ENCODE results near the gene PIGW. TPM values are rescaled to one million over a fixed set of nuclear protein-coding genes. Genes with fewer than 3 reads are reported as not detected.

Gene PIGW
- total RNA-seq, 1 experiment from 2014 or later = 78.9 TPM

DNA sequence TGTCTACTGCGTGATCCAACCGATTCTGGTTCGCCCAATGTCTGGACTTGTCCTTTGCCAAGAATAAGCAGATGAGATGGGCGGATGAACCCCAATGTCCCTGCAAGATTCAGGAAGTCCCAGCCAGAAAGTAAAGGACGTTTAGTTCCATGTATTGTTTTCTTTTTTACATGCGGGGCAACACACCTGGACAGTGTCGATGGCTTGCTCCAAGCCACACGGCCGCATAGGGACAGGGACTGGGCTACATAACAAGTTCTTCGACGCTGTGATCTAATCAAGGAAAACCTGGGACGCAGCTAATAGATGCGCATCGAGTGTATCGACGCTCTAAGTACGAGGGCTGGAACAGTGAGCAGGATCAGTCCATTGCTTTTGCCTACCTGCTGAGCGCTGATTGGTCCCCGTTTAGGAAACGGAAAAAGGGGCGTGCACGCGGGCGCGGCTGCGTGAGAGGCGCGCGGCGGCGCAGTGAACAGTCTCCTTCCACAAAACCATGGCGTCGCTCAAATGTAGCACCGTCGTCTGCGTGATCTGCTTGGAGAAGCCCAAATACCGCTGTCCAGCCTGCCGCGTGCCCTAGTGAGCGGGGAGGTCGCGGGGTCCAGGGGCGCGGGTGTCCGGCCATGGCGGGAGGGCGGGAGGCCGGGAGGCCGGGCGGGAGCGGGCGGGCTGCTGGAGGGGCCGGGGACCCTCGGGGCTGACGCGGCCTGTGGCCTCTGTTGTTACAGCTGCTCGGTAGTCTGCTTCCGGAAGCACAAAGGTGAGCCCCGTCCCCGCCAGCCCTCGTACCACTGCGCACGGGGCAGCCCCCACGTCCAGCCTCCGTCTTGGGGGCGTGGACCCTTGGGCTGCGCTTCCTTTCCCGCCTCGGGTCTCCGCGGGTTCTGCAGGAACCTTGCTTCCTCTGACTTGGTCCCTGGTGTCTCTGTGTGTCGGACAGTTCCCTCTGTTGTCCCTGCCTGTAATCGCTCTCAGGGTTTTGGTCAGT, 48.3 kb upstream of the PIGW start, which contains the start of gene ZNHIT3:
Gene ZNHIT3 (plus strand): TSS at position 478 of the 991 bp plus-strand sequence. CDS start 19 bp downstream, at position 497.
- Mint-ChIP-seq H3K9me3 (ENCODE audit: low read depth, unreplicated experiment) (no peaks in the 10 kb centered on the region), H3K4me3 (ENCODE audit: low read depth, unreplicated experiment) (peak within 1 kb of the TSS; percentile 91), H3K27me3 (ENCODE audit: unreplicated experiment) (peaks cover 14% of the 10 kb centered on the region), H3K4me1 (ENCODE audit: low read depth, unreplicated experiment) (peaks cover 9% of the 10 kb centered on the region), H3K27ac (ENCODE audit: unreplicated experiment) (peak within 1 kb of the TSS; percentile 95), H3K36me3 (ENCODE audit: insufficient read depth, unreplicated experiment) (peaks cover 33% of the 10 kb centered on the region)
- intact Hi-C loops (cut with micrococcal nuclease; ENCODE audit: unreplicated experiment) = loop anchor here (10.0 kb wide), 1 partner anchor 332 kb away; no protein-coding TSS in a partner anchor
- CTCF ChIA-PET = interaction anchor here (0.6 to 1.1 kb wide), 4 partner anchors 27 to 657 kb away, joined by 3 read pairs; partner anchors contain the start of genes MYO19 and PIGW
- peak; percentile 86 for DNase-seq
- no TSS peak for BruUV-seq (replicated peaks)
- TF ChIP-seq, protein P1, sequence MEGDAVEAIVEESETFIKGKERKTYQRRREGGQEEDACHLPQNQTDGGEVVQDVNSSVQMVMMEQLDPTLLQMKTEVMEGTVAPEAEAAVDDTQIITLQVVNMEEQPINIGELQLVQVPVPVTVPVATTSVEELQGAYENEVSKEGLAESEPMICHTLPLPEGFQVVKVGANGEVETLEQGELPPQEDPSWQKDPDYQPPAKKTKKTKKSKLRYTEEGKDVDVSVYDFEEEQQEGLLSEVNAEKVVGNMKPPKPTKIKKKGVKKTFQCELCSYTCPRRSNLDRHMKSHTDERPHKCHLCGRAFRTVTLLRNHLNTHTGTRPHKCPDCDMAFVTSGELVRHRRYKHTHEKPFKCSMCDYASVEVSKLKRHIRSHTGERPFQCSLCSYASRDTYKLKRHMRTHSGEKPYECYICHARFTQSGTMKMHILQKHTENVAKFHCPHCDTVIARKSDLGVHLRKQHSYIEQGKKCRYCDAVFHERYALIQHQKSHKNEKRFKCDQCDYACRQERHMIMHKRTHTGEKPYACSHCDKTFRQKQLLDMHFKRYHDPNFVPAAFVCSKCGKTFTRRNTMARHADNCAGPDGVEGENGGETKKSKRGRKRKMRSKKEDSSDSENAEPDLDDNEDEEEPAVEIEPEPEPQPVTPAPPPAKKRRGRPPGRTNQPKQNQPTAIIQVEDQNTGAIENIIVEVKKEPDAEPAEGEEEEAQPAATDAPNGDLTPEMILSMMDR (IDR thresholded peaks at IDR 0.05; ENCODE audit: unreplicated experiment) = no peak

GRCh38 chr17:36493956-36494355, 40.8 kb upstream of the PIGW start:
- no TSS peak for BruUV-seq (replicated peaks)
- H3K9me3 Mint-ChIP-seq (ENCODE audit: low read depth, unreplicated experiment) = no peaks in the 10 kb centered on the region
- H3K36me3 Mint-ChIP-seq (ENCODE audit: insufficient read depth, unreplicated experiment) = peaks cover 42% of the 10 kb centered on the region
- H3K4me1 Mint-ChIP-seq (ENCODE audit: low read depth, unreplicated experiment) = no peaks in the 10 kb centered on the region
- H3K4me3 Mint-ChIP-seq (ENCODE audit: low read depth, unreplicated experiment) = no peak overlapping the region
- no peak overlapping the region for H3K27ac Mint-ChIP-seq (ENCODE audit: unreplicated experiment)
- CTCF ChIA-PET = no interaction called here
- H3K27me3 Mint-ChIP-seq (ENCODE audit: unreplicated experiment) = no peaks in the 10 kb centered on the region
- no peak for DNase-seq
- intact Hi-C loops (cut with micrococcal nuclease; ENCODE audit: unreplicated experiment) = no loop called here
- TF ChIP-seq, protein P1 (IDR thresholded peaks at IDR 0.05; ENCODE audit: unreplicated experiment) = no peak

- CTCF ChIA-PET = interaction anchor here (0.6 kb wide), 1 partner anchor 17 kb away, joined by 3 read pairs; no protein-coding TSS in a partner anchor
- no TSS peak for BruUV-seq (replicated peaks)
- no peak overlapping the region for H3K27ac Mint-ChIP-seq (ENCODE audit: unreplicated experiment)
These were observed 40.1 kb upstream of the PIGW start for GRCh38 chr17:36494674-36495073.

DNA sequence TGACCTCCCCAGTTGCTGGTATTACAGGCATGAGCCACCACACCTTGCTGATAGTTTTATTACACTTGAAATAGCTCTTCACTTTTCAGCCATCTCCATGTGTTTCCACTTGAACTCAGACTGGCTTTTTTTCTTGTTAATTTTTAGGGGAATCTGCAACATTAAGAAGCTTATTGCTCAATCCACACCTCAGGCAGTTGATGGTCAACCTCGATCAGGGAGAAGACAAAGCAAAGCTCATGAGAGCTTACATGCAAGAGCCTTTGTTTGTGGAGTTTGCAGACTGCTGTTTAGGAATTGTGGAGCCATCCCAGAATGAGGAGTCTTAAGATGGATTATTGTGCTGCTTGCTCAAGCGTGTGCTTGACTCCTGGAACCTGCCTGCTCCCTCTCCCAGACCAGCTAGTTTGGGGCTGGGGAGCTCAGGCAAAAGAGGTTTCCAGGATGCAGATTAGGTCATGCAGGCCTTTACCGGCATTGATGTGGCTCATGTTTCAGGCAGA, 39.7 kb upstream of the PIGW start:
- Mint-ChIP-seq H3K9me3 (ENCODE audit: low read depth, unreplicated experiment) (no peaks in the 10 kb centered on the region), H3K4me1 (ENCODE audit: low read depth, unreplicated experiment) (no peaks in the 10 kb centered on the region), H3K36me3 (ENCODE audit: insufficient read depth, unreplicated experiment) (peaks cover 46% of the 10 kb centered on the region), H3K27ac (ENCODE audit: unreplicated experiment) (no peak overlapping the region), H3K27me3 (ENCODE audit: unreplicated experiment) (no peaks in the 10 kb centered on the region), H3K4me3 (ENCODE audit: low read depth, unreplicated experiment) (no peak overlapping the region)
- intact Hi-C loops (cut with micrococcal nuclease; ENCODE audit: unreplicated experiment) = no loop called here
- CTCF ChIA-PET = interaction anchor here (0.6 kb wide), 1 partner anchor 17 kb away, joined by 3 read pairs; no protein-coding TSS in a partner anchor
- DNase-seq = no peak
- TF ChIP-seq, protein P1 (IDR thresholded peaks at IDR 0.05; ENCODE audit: unreplicated experiment) = no peak
- no TSS peak for BruUV-seq (replicated peaks)

More at GRCh38 chr17:36494674-36495073, 40.1 kb upstream of the PIGW start:
- Mint-ChIP-seq H3K4me1 (ENCODE audit: low read depth, unreplicated experiment) (no peaks in the 10 kb centered on the region), H3K36me3 (ENCODE audit: insufficient read depth, unreplicated experiment) (peaks cover 46% of the 10 kb centered on the region), H3K4me3 (ENCODE audit: low read depth, unreplicated experiment) (no peak overlapping the region), H3K27me3 (ENCODE audit: unreplicated experiment) (no peaks in the 10 kb centered on the region), H3K9me3 (ENCODE audit: low read depth, unreplicated experiment) (no peaks in the 10 kb centered on the region)
- intact Hi-C loops (cut with micrococcal nuclease; ENCODE audit: unreplicated experiment) = no loop called here
- TF ChIP-seq, protein P1 (IDR thresholded peaks at IDR 0.05; ENCODE audit: unreplicated experiment) = no peak
- DNase-seq = no peak

All from Calu3 (cell line).